Epithelial cell of prostate (primary cell): ENCODE measurements around the gene E2F7.

Experiments used
- DNase-seq: peaks from one replicate; pipeline ENCODE4 v3.0.0-alpha.2; 2011; ENCODE audit warnings: low read depth, low spot score
- H3K27ac ChIP-seq: fragments of 450-650 bp; 2 replicates; pipeline ENCODE4 v1.5.1; 2017; ENCODE audit warnings: mild to moderate bottlenecking

E2F7 gene

GRCh38 chr12:76976777-76977382 lies 88.5 kb downstream of the E2F7 start:
- no peak overlapping the region for H3K27ac ChIP-seq
- no peak for DNase-seq
